Measurements from ENCODE around the gene MALT1. TPM values are rescaled to one million over a fixed set of nuclear protein-coding genes. Genes with fewer than 3 reads are reported as not detected.

MALT1 gene, protein sequence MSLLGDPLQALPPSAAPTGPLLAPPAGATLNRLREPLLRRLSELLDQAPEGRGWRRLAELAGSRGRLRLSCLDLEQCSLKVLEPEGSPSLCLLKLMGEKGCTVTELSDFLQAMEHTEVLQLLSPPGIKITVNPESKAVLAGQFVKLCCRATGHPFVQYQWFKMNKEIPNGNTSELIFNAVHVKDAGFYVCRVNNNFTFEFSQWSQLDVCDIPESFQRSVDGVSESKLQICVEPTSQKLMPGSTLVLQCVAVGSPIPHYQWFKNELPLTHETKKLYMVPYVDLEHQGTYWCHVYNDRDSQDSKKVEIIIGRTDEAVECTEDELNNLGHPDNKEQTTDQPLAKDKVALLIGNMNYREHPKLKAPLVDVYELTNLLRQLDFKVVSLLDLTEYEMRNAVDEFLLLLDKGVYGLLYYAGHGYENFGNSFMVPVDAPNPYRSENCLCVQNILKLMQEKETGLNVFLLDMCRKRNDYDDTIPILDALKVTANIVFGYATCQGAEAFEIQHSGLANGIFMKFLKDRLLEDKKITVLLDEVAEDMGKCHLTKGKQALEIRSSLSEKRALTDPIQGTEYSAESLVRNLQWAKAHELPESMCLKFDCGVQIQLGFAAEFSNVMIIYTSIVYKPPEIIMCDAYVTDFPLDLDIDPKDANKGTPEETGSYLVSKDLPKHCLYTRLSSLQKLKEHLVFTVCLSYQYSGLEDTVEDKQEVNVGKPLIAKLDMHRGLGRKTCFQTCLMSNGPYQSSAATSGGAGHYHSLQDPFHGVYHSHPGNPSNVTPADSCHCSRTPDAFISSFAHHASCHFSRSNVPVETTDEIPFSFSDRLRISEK
- 27.7 and 33.2 TPM in 2 replicates for total RNA-seq

DNA sequence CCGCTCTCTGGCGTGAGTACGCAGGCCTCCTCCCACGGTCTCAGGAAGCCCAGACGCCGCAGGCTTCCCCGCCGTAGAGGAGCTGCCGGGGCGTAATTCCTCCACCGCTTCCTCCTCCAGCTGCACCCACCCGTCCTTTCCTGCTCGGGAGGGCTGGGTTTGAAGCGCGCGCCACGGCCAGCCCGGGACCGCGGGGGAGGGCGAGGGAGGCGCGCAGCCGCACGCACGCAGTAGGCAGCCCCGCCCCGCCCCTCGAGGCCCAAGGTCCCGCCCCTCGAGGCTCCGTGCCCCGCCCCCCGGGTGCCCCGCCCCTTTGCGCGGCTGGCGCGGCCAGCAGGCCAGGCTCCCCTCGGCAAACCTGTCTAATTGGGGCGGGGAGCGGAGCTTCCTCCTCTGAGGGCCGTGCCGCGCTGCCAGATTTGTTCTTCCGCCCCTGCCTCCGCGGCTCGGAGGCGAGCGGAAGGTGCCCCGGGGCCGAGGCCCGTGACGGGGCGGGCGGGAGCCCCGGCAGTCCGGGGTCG lies at the start of gene MALT1:
Gene MALT1 (plus strand): TSS at position 355 of the 521 bp plus-strand sequence. CDS start 179 bp downstream, outside the sequence.

Other genes starting within 250 kb of the MALT1 start
- 5.5 and 17.6 TPM in 2 replicates for gene ALPK2, start 42.4 kb upstream of the MALT1 start, total RNA-seq
- gene ZNF532, start 193.4 kb downstream of the MALT1 start, total RNA-seq = 36.0 and 39.5 TPM in 2 replicates